WI38 (cell line): ENCODE data around the gene MAP4.

Source experiments
- H3K4me3 ChIP-seq: 2 replicates; pipeline ENCODE4 v1.5.1; 2011; ENCODE audit warnings: low read depth, mild to moderate bottlenecking, control low read depth, low read length
- TF ChIP-seq, protein P1 (sequence below): IDR thresholded peaks from 2 replicates; pipeline ENCODE4 v1.5.1; 2012; ENCODE audit warnings: low read depth, mild to moderate bottlenecking, control low read depth, low read length

Gene MAP4

DNA sequence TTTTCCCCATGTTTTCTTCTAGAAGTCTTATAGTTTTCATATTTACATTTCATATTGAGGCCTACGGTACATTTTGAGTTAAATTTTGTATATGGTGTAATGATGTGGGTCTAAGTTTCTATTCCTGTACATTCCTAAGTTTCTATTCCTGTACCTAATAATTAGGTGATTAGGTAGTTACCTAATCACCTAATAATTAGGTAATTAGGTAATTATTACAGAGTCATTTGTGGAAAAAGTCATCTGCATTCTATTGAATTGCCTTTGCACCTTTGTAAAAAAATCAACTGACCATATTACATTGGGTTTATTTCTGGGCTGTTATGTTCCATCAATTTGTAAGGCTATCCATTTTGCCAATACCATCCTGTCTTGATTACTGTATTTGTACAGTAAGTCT is 37.1 kb downstream of the MAP4 start:
- TF ChIP-seq, protein P1, sequence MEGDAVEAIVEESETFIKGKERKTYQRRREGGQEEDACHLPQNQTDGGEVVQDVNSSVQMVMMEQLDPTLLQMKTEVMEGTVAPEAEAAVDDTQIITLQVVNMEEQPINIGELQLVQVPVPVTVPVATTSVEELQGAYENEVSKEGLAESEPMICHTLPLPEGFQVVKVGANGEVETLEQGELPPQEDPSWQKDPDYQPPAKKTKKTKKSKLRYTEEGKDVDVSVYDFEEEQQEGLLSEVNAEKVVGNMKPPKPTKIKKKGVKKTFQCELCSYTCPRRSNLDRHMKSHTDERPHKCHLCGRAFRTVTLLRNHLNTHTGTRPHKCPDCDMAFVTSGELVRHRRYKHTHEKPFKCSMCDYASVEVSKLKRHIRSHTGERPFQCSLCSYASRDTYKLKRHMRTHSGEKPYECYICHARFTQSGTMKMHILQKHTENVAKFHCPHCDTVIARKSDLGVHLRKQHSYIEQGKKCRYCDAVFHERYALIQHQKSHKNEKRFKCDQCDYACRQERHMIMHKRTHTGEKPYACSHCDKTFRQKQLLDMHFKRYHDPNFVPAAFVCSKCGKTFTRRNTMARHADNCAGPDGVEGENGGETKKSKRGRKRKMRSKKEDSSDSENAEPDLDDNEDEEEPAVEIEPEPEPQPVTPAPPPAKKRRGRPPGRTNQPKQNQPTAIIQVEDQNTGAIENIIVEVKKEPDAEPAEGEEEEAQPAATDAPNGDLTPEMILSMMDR, result no peak

DNA sequence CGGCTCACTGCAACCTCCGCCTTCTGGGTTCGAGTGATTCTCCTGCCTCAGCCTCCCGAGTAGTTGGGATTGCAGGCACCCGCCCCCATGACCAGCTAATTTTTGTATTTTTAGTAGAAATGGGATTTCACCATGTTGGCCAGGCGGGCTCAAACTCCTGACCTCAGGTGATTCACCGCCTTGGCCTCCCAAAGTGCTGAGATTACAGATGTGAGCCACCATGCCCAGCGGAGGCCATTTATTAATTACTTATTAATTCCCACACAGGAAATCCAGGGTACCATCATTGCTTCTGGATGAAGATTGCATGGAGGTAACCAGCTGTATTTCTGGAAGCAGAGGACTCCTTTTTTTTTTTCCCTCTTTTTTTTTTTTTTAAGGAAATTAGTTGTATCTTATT is 37.8 kb downstream of the MAP4 start:
- TF ChIP-seq, protein P1, result no peak
- H3K4me3 ChIP-seq, result no peak overlapping the region

More for the DNA sequence above, 37.1 kb downstream of the MAP4 start:
- H3K4me3 ChIP-seq, result no peak overlapping the region

DNA sequence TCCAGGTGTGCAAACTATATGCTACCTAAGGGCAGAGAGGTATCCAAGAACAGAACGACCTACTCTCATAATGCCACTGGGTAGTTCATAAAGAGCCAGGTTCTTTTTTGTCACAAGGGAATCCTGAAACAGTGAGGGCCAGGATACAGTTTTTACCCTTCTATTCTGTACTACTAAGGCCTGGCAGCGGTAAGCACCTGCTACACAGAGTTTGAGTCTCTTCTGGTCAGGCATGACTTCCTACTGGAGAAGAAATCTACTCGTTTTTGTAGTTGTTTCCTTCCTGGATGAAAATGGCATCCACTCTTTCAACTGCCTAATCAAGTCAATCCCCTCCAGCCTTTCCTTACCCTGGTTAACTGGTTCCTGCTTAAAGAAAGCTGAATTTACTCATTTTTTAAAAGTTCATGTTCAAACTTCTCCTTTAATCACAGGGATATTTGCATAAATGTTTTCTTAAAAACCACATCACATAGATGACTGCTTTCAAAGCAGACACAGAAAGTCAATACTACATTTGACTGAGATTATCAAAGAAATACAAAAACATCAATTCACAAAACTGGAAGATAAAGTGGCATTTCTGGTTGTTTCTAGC is 40.0 kb downstream of the MAP4 start:
- TF ChIP-seq, protein P1, result no peak
- H3K4me3 ChIP-seq, result no peak overlapping the region

DNA sequence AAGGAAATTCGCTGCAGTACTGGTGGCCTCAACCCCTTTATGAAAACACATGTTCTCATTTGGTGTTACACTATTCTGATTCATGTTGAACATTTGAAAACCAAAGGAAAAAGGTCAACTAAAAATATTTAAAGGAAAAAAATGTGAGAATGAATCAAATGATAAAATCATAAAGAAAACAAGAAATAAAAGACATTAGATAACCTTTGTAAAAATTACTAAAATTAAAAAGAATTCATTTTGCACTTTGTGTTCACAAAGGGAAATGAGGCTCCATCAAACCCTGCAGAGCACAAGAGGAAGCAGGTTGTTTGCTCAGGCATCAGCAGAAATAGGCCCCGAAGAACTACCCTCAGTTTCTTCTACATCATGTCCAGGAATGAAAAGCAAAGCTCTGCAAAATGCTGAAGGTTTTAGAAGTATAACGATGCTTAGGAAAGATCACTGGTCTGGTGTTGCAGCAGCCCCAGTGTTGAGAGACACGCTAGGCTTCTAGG is 41.2 kb downstream of the MAP4 start:
- TF ChIP-seq, protein P1, result no peak
- no peak overlapping the region for H3K4me3 ChIP-seq

DNA sequence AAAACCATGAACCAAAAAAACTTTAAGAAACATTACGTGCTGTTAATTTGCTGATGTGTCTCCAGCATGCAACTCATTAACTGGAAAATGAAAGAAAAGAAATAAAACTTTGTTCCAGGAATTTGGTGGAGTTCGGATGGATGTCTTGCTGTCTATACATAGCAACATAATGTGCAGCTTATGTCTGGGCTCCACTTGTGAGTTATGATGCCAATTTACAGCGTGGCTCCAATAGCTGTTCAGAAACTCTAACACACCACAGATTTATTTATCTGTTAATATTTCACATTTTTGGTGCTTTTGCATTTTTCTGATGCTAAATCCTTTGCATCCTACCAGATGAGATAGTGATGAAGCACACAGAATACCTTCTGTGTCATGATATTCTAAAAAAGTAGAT is 45.1 kb downstream of the MAP4 start:
- TF ChIP-seq, protein P1, result no peak
- no peak overlapping the region for H3K4me3 ChIP-seq

DNA sequence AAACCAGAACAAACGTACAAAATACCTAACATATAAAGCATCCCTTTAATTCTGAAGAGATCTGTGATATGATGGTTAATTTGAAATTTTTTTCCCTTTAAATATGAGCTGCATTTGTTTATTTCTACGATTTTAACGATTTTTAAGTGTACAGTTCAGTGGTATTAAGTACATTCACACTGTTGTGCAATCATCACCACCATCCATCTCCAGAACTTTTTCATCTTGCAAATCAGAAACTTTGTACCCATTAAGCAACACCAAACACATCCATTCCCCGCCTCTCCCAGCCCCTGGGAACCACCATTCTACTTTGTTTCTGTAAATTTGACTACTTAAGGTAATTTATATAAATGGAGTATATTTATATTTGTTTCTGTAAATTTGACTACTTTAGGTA is 51.5 kb downstream of the MAP4 start:
- no peak overlapping the region for H3K4me3 ChIP-seq
- TF ChIP-seq, protein P1, result no peak

DNA sequence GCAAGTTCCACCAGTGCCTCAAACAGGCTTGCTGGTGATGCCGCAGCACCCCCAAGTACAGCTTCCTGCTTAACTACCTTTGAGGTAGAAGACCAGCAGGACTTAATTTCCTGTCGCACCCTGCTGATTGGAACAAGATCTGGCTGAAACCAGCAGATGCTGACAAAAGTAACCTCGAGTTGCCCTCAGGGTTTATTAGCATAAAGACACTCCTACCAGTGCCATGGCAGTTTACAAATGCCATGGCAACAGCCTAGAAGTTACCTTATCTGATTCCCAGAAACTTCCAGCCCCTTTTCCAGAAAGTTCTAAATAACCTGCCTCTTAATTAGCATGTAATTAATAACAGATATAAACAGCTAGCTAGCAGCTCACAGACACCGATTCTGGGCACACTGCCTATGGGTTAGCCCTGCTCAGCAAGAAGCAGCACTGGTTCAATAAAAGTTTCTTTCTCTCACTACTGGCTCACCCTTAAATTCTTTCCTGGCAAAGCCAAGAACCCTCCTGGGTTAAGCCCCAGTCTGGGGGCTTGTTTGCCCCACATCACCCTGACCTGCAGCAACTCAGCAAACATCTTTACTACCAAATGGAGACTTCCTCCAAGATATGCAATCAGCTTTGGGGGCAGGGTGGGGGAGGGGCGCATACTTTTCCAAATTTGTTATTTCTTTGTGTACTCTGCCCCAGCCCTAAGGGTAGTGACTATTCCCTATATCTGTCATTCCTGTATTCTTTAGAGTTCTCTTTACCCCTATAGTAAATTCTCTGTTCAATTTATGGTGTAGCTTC is 54.2 kb downstream of the MAP4 start:
- TF ChIP-seq, protein P1, result no peak
- H3K4me3 ChIP-seq, result no peak overlapping the region
